ENCODE data around the gene SLC66A2.

The SLC66A2 gene

GRCh38 chr18:79953971-79954651 lies 2.7 kb upstream of the SLC66A2 start:
- in situ Hi-C loops (cut with MboI; ENCODE audit: low pct_unique_long_range_greater_than_20kb, low sequenced_read_pairs) = no loop called here
- no peak for DNase-seq

- DNase-seq = no peak
- in situ Hi-C loops (cut with MboI; ENCODE audit: low pct_unique_long_range_greater_than_20kb, low sequenced_read_pairs) = no loop called here
These were observed 1.6 kb upstream of the SLC66A2 start for GRCh38 chr18:79952996-79953559.

GRCh38 chr18:79952456-79952995 lies 1.1 kb upstream of the SLC66A2 start:
- DNase-seq = no peak
- in situ Hi-C loops (cut with MboI; ENCODE audit: low pct_unique_long_range_greater_than_20kb, low sequenced_read_pairs) = no loop called here

GRCh38 chr18:79950515-79951341 lies 725 bp downstream of the SLC66A2 start:
- in situ Hi-C loops (cut with MboI; ENCODE audit: low pct_unique_long_range_greater_than_20kb, low sequenced_read_pairs) = no loop called here
- DNase-seq = peak; percentile 37

GRCh38 chr18:79949697-79950487 lies 1.6 kb downstream of the SLC66A2 start:
- in situ Hi-C loops (cut with MboI; ENCODE audit: low pct_unique_long_range_greater_than_20kb, low sequenced_read_pairs) = no loop called here
- peak; percentile 92 for DNase-seq

GRCh38 chr18:79948719-79949411 lies 2.6 kb downstream of the SLC66A2 start:
- in situ Hi-C loops (cut with MboI; ENCODE audit: low pct_unique_long_range_greater_than_20kb, low sequenced_read_pairs) = no loop called here
- no peak for DNase-seq

- in situ Hi-C loops (cut with MboI; ENCODE audit: low pct_unique_long_range_greater_than_20kb, low sequenced_read_pairs) = no loop called here
- no peak for DNase-seq
These were observed 3.4 kb downstream of the SLC66A2 start for GRCh38 chr18:79947881-79948610.

GRCh38 chr18:79947054-79947755 lies 4.2 kb downstream of the SLC66A2 start:
- in situ Hi-C loops (cut with MboI; ENCODE audit: low pct_unique_long_range_greater_than_20kb, low sequenced_read_pairs) = no loop called here
- no peak for DNase-seq

GRCh38 chr18:79945118-79946042 lies 6.1 kb downstream of the SLC66A2 start:
- in situ Hi-C loops (cut with MboI; ENCODE audit: low pct_unique_long_range_greater_than_20kb, low sequenced_read_pairs) = no loop called here
- no peak for DNase-seq

- in situ Hi-C loops (cut with MboI; ENCODE audit: low pct_unique_long_range_greater_than_20kb, low sequenced_read_pairs) = no loop called here
- DNase-seq = no peak
These were observed 6.7 kb downstream of the SLC66A2 start for GRCh38 chr18:79944746-79945117.

- DNase-seq = peak; percentile 42
- in situ Hi-C loops (cut with MboI; ENCODE audit: low pct_unique_long_range_greater_than_20kb, low sequenced_read_pairs) = no loop called here
These were observed 7.2 kb downstream of the SLC66A2 start for GRCh38 chr18:79944126-79944731.

- no peak for DNase-seq
- in situ Hi-C loops (cut with MboI; ENCODE audit: low pct_unique_long_range_greater_than_20kb, low sequenced_read_pairs) = no loop called here
These were observed 7.8 kb downstream of the SLC66A2 start for GRCh38 chr18:79943608-79944125.

GRCh38 chr18:79942786-79943607 lies 8.5 kb downstream of the SLC66A2 start:
- no peak for DNase-seq
- in situ Hi-C loops (cut with MboI; ENCODE audit: low pct_unique_long_range_greater_than_20kb, low sequenced_read_pairs) = no loop called here

GRCh38 chr18:79942211-79942610 lies 9.2 kb downstream of the SLC66A2 start:
- DNase-seq = no peak
- in situ Hi-C loops (cut with MboI; ENCODE audit: low pct_unique_long_range_greater_than_20kb, low sequenced_read_pairs) = no loop called here

- no peak for DNase-seq
- in situ Hi-C loops (cut with MboI; ENCODE audit: low pct_unique_long_range_greater_than_20kb, low sequenced_read_pairs) = no loop called here
These were observed 9.9 kb downstream of the SLC66A2 start for GRCh38 chr18:79941473-79942119.

Data from KBM-7 (cell line).